IPS DF 4.7 (cell line): ENCODE data around the gene STRN4.
"Not testable (repeated sequence)": the region's sequence is repeated elsewhere in the genome, so short reads cannot be mapped to it uniquely, and the experiment has no call there.

ENCODE experiments used
- DNase-seq: peaks from one replicate; pipeline ENCODE4 v3.0.0-alpha.2; 2013; ENCODE audit warnings: low spot score; ENCODE audit errors: extremely low read depth

STRN4 gene, protein sequence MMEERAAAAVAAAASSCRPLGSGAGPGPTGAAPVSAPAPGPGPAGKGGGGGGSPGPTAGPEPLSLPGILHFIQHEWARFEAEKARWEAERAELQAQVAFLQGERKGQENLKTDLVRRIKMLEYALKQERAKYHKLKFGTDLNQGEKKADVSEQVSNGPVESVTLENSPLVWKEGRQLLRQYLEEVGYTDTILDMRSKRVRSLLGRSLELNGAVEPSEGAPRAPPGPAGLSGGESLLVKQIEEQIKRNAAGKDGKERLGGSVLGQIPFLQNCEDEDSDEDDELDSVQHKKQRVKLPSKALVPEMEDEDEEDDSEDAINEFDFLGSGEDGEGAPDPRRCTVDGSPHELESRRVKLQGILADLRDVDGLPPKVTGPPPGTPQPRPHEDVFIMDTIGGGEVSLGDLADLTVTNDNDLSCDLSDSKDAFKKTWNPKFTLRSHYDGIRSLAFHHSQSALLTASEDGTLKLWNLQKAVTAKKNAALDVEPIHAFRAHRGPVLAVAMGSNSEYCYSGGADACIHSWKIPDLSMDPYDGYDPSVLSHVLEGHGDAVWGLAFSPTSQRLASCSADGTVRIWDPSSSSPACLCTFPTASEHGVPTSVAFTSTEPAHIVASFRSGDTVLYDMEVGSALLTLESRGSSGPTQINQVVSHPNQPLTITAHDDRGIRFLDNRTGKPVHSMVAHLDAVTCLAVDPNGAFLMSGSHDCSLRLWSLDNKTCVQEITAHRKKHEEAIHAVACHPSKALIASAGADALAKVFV

DNA sequence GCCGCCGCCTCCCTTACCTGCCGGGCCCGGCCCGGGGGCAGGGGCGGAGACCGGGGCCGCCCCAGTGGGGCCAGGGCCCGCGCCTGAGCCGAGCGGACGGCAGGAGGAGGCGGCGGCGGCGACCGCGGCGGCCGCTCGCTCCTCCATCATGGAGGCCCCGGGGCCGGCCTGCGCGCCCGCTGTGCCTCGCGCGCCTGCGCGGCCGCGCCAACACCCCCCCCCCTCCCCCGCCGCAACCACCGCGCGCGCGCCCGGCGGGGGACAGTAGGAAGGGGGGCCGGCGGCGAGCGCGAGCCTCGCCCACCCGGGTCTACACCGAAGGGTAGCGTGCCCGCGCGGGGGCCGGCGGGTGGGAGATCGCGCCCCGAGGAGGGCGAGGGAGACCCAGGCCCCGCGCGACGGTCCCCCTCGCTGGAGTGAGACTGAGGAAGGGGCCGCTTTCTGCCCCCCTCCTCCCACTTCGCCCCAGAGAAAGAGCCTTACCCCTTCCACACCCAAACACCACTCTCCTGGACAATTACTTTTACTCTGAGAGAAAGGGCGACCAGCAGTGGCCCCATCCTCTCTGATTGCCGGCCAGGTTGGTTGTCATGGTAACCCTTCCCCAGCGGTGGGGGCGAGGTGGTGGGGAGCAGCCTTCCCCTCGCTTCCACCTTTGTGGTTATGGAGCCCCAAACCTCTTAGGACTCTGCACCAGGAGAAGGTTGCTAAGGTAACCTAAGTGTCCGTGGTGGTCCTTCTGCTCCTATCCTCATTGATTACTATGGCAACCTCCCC lies at the start of gene STRN4:
STRN4 (minus strand) TSS at position 170 of the 777 bp plus-strand sequence; CDS start at position 150, 20 bp downstream.
- no peak for DNase-seq

DNA sequence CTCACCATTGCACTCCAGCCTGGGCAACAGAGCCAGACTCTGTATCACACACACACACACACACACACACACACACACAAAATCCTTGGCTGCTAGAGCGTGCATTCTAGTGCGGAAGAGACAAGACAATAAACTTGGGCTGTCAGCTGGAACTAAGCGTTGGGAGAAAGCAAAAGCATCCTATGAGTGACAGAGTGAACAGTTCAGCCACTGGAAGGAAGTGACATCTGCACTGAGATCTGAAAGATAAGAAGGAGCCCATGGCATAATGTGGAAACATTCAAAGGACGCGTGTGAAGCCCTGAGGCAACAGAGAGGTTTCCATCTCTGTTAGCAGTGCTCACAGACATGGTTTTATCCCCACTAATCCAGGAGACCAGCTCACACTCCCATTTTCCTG lies 45.7 kb upstream of the STRN4 start:
- DNase-seq = no peak

DNA sequence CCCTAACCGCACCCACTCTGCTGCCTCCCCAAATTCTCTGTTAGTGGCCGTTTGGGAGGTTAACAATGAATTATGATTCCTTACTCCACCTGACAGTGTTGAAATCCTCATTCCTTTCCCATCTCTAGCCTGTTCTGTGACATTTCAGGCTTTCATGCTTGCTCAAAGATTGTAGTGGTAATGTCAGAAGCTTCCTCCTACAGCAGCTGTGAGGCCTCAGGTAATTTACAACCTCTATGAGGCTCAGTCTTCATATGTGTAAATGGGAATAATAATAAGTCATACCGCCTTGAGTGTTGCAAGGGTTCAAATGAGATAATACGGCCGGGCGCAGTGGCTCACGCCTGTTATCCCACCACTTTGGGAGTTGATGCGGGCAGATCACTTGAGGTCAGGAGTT lies 43.1 kb upstream of the STRN4 start:
- no peak for DNase-seq

DNA sequence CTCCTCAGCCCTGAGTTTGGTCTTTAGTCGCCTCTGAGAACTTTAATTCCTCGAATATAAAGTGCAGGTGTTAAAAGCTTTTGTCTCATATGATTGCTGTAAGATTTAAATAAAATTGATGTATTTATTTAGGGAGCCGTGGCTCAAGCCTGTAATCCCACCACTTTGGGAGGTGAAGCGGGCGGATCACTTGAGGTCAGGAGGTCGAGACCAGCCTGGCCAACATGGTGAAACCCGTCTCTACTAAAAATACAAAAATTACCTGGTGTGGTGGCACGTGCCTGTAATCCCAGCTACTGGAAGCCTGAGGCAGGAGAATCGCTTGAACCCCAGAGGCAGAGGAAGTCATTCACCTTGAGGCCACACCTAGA lies 42.7 kb upstream of the STRN4 start:
- DNase-seq = no peak

DNA sequence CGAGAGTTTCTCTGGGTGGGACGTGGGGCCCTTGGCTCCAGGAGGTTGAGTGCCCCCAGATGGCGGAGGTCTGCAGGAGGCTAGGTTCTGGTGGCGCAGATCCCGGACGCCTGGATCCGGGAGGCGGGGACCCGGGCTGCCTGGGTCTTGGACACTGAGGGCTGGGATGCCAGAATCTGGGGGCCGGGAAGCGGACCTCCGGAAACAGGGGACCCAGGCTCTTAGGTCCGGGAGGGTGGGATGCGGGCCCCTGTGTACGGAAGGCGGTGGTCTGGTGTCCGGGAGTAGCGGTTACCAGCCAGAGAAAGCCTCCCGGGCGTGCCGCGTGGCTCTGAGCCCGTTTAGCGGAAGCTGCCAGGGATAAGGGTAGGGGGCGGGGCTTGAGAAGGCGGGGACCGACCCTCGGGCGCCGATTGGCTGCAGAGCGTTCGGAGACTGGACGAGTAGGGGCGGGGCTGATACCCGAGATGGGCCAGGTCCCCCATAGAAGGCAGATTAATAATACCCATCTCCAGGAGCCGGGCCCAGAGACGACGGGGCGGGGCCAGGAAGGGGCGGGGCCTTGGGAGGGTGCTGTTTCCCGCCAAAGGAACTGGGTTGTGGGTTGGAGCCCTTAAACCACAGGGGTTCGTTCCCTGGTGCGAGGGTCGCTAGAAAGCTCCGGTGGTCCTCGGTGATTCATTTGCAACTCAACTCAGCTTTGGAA lies 42.2 kb upstream of the STRN4 start, which contains the start of gene SLC1A5:
SLC1A5 (minus strand) TSS at position 333 of the 706 bp plus-strand sequence. CDS start 629 bp downstream, outside the sequence.
- DNase-seq = no peak

DNA sequence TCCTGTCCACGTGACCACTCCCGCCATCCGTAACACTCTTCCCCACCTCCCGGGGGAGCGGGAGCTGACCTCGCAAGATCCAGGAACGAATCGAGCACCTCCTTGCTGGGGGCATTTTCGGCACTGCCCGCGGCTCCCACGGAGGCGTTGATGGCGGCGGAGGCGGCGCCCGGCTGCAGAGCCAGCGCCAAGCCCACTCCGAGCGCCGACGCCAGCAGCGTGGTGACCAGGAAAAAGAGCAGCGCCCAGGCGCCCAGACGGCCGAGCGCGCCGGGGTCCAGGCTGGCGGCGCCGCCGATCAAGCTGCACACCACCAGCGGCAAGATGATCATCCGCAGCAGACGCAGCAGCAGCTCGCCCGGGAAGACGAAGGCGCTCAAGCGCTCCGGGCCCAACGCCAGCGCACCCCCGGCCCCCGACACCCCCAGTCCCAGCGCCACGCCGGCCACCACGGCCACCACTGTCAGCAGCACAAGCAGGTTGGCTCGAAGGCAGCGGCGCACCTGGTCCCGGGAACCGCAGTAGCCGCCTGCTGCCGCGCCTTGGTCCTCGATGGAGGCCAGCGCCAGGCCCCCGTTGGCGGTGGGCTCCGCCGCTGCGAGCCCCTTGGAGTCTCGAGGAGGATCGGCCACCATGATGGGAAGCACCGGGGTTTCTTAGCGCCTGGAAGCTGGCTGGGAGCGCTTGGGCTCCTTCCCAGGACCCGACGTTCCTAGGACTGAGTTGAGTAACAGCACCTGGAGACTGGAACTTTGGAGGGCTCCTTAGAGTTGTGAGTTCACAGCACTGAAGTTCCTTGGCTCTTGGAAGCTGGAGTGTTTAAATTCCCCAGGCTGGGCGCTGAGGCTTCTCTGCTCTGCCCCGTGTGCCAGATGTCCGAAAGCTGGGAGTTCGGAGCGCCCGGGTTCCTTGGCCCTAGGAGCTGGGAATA lies 41.3 kb upstream of the STRN4 start:
- DNase-seq = no peak

DNA sequence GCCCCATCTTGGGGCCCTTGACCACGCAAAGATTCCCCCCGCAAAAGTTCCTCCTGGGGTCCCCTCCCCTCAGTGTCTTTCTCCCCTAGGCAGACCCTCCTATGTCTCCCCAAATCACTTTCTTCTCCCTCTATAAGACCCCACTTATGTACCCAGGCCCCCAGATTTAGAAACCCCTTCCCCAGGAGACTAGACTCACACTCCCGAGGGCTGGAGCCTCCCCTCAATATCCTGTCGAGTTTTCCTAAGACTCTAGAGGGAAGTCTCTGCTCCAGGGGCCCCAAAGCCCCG lies 40.7 kb upstream of the STRN4 start:
- DNase-seq = no peak

DNA sequence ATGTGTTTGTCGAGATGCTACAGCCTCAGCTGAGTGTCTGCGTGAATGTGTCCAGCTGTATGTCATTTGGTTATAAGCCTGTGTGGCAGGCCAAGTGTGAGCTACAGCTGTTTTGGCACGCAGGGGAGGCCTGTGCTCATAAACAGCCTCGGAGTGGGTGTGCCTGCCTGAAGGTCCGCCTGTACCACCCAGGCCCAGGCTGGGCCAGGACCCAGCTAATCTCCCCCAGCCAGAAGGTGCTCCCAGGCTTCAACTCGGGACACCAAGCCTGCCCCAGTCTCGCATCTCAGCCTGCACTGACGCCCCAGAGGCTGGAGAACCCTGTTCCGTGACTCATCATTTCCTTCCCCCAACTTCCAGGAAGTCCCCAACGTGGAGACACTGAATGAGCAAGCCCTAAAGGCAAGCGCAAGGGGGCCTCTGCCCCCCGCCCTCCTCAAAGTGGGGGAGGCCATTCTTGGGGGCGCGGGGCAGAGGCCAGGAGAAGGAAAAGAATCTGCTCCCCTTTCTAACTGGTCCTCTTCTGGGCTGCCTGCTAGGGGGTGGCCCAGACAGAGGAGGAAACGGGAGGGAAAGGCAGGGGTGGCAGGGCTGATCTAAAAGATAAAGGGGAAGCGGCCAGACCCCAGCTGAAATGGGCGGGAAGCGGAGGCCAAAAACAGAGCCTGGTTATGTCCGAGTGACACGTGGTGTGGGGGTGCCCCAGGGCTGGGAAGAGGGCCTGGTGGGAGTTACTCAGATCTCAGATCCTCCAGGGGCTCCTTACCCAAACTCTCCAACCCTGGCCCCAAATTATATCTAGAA lies 40.2 kb upstream of the STRN4 start:
- no peak for DNase-seq

DNA sequence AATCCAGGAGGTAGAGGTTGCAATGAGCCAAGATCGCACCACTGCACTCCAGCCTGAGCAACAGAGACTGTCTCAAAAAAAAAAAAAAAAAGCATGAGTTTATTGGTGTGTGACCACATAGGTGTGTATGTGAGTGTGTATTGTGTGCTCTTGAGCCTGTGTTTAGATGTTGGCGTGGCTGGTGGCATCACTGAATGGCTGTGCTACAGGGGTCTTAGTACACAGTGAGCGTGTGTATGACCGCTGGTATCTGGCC lies 39.7 kb upstream of the STRN4 start:
- no peak for DNase-seq

DNA sequence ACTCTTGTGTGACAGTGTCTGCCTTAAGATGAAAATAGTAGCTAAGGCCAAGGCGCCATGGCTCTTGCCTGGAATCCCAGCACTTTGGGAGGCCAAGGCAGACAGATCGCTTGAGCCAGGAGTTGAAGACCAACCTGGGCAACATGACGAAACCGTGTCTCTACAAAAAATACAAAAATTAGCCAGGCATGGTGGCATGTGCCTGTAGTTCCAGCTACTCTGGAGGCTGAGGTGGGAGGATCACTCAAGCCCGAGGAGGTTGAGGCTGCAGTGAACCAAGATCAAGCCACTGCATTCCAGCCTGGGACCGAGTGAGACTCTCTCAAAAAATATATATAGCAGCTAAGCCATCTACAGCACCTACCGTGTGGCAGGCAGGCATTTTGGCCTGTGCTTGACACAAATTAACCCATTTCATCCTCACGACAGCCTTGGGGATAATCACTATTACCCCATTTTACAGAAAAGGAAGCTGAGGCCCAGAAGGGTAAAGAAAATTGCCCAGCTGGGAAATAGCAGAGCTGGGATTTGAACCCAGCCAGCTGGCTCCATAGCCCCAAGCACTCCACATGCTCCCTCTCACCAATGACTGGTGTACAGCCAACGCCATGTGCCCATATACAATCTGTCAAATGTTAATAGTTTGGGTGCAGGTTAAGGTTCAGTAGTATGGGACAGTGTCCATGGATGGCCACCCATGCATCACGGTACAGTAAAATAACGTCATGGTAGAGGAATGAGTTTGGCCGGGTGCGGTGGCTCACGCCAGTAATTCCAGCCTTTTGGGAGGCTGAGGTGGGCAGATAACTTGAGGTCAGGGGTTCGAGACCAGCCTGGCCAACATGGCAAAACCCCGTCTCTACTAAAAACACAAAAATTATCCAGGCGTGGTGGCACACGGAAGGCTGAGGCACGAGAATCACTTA lies 39.1 kb upstream of the STRN4 start:
- DNase-seq = no peak

DNA sequence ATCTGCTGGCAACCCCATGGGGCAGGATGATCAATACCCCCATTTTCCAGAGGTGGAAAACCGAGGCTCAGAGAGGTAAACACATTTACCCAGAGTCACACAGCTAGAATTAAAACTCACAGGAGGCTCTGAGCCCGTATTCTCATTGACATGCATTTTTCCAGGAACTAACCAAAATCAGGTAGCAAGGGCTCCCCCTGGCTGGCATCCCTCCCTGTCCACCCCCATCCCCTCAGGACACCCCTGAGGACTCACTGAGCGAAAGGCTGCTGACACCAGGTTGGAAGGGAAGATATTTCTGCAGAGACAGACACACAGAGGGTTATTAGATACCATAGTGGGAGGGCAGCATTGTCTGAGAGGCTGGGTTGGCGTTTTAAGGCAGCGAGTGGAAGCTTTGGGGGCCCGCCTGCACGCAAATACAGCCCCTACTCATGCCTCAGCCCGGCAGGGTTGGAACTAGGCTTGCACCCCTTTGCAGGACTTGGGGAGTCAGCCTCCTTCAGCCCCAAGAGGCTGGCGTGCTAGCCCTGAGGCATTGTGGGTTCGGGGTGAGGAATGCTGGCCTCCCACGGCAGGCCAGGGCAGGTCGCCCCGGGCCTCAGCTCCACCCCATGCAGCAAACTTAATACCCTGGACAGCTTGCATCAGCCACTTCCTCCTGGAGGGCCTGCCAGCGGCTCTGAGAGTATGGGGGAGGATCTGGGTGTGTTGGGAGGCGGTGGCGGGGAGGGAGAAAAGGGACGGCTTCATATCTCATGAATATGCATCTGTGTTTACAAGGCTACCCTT lies 38.2 kb upstream of the STRN4 start:
- DNase-seq = no peak

DNA sequence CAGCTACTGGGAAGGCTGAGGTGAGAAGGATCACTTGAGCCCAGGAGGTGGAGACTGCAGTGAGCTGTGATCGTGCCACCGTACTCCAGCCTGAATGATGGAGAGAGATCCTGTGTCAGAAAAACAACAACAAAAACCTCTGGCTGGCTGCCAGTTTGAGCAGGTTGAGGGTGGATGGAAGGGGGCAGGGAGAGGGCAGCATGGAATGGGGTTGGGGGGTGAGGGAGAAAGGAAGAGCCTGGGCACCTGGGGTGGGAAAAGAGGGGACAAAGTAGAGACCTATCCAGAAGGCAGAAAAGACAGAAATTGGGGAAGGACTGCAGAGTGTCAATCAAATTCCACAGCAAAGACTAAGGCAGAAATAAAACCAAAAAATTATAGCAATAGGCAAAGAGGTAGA lies 37.4 kb upstream of the STRN4 start:
- DNase-seq = no peak

DNA sequence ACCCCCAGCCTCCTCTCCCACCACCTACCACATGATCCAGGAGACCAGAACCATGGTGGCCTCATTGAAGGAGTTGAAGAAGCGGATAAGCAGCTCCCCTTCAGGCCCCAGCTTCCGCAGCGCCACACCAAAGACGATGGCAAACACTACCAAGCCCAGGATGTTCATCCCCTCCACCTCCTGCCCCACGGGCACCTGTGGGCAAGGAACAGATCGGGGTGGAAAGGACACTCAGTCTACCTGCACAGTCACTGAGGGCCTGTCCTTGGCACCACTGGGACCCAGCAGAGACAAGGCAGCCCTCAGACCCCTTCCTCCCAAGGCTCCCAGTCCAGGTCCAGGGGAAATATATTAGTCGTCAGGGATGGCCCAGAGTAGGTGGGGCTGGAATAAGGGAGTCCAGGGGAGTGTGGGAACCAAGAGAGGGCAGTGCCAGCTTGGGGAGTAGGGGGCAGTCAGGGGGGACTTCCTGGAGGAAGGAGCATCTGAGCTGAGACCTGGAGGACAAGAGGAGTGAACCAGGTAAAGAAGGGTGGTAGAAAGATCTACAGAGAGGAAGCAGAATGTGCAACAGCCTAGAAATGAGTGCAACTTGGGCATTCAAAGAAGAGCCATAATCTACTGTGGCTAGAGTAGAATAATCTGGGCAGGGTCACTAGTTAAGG lies 36.2 kb upstream of the STRN4 start:
- DNase-seq = no peak

DNA sequence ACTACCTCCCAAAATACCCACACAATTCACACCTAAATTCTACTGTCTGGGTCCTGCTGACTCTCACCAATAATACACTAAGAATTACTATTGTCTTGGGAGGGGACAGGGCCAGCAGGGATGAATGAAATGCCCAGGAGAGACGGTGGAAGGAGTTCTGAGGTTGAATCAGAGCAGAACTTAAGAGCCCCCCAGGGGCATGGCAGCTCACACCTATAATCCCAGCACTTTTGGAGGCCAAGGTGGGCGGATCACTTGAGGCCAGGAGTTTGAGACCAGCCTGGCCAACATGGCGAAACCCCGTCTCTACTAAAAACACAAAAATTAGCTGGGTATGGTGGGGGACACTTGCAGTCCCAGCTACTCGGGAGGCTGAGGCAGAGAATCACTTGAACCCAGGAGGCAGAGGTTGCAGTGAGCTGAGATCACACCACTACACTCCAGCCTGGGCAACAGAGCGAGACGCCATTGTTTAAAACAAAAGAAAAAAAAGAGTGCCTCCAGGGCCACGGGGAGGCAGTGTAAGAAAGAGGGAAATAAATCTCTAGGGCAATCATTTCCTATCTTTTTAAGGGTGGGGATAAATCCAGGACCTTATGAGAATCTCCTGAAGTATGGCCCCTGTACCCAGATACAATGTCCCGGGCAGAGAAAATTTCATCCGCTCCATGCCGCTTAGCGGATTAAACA lies 31.9 kb upstream of the STRN4 start:
- DNase-seq = not testable (repeated sequence)

DNA sequence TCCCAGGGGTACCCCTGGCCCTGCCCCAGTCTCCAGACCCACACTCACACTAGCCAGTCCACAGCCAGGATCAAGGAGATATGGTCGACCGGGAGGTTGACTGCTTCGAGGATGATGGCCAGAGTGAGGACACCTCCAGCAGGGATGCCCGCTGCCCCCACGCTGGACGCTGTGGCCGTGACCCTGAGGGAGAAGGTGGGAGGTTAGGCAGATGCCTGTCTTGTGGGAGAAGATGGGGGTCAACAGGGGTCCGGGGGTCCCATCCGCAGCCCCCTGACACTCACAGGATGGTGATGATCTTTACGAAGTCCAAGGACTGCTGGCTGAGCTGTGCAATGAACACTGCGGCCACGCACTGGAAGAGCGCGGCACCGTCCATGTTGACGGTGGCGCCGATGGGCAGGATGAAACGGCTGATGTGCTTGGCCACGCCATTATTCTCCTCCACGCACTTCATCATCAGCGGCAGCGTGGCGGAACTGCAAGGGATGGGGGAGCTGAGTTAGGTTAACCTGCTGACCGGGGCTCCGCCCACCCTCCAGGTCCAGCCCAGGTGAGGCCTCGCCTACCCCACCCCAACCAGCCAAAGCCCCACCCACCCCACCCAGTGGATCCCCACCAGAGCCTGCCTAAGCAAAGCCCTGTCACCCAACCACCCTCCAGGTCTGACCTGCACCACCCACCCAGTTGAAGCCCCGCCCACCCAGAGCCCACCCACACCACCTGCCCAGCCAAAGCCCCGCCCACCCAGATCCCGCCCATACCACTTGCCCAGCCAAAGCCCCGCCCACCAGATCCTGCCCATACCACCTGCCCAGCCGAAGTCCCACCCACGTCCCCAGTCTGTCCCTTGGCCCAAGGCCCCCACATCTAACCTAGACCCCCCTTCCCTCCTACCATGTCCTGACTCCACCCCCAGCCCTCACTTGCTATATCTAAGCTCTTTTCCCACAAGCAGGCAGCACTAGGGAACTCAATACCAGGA lies 31.0 kb upstream of the STRN4 start:
- DNase-seq = no peak
